Ectodermal cell (in vitro differentiated cells): Measurements from ENCODE around the gene TNN.

Experiments used
- H3K27ac ChIP-seq: 2 replicates; pipeline ENCODE4 v1.7.0; 2013; ENCODE audit warnings: mild to moderate bottlenecking, low read depth, low read length; ENCODE audit not compliant: insufficient read depth, poor library complexity, severe bottlenecking
- H3K27me3 ChIP-seq: 2 replicates; pipeline ENCODE4 v1.7.0; 2013; ENCODE audit warnings: mild to moderate bottlenecking, low read length; ENCODE audit not compliant: insufficient read depth, control insufficient read depth, poor library complexity, severe bottlenecking
- H3K36me3 ChIP-seq: one replicate; pipeline ENCODE4 v1.7.0; 2013; ENCODE audit warnings: low read length; ENCODE audit not compliant: control insufficient read depth, insufficient read depth
- H3K4me1 ChIP-seq: one replicate; pipeline ENCODE4 v1.7.0; 2013; ENCODE audit warnings: low read length; ENCODE audit not compliant: control insufficient read depth, insufficient read depth
- H3K4me3 ChIP-seq: 2 replicates; pipeline ENCODE4 v1.7.0; 2013; ENCODE audit warnings: low read depth, low read length, control low read depth; ENCODE audit not compliant: insufficient read depth
- H3K9me3 ChIP-seq: 2 replicates; pipeline ENCODE4 v1.7.0; 2013; ENCODE audit warnings: mild to moderate bottlenecking, low read length, moderate library complexity; ENCODE audit not compliant: control insufficient read depth
- WGBS, 2 experiments: methylation state at CpG; one replicate each; pipeline ENCODE4 v1.1.7; 2013; ENCODE audit warnings: missing lambda C conversion rate in 2 of 2; 5-methylcytosine and 5-hydroxymethylcytosine counted together

The TNN gene

GRCh38 chr1:175070818-175071217 is 3.2 kb downstream of the TNN start:
- H3K36me3 ChIP-seq: no peaks in the 10 kb centered on the region
- no peak overlapping the region for H3K4me3 ChIP-seq
- H3K27ac ChIP-seq: no peak overlapping the region
- no peaks in the 10 kb centered on the region for H3K9me3 ChIP-seq
- peaks cover 7% of the 10 kb centered on the region for H3K4me1 ChIP-seq
- H3K27me3 ChIP-seq: no peaks in the 10 kb centered on the region

DNA sequence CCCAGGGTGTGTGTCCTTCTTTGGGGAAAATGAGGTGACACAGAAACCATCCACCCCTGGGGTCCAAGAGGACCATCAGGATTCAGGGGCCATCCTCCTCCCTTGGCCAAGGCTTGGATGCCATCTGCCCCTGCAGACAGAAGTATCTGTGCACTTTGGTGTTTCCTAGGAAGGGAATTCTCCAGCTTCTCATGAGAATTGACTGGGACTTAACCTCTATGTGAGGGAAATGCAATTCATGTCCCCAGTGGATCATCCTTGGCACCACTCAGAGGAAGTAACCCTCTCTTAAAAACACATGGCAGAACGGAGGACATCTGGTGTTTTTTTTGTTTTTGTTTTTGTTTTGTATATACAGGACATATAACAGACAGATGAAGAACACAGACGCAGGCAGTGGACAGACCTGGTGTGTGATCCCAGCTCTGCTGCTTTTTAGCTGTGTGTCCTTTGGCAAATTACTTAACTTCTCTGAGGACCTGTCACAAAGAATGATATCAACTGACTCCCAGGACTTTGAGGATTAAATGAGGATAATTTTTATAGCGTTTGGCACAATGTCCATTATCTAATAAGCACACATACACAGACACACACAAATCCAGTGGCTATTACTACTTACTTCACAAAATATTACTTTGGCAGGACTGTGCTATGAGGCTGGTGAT is 3.8 kb downstream of the TNN start:
- Histone ChIP-seq H3K4me3 (no peak overlapping the region), H3K27me3 (no peaks in the 10 kb centered on the region), H3K4me1 (peaks cover 7% of the 10 kb centered on the region), H3K9me3 (no peaks in the 10 kb centered on the region), H3K36me3 (no peaks in the 10 kb centered on the region), H3K27ac (no peak overlapping the region)
- WGBS, 2 experiments: 97 to 98% methylated on average over 3 of the region's 3 CpGs

GRCh38 chr1:175072099-175072951 is 4.7 kb downstream of the TNN start:
- no peaks in the 10 kb centered on the region for H3K9me3 ChIP-seq
- H3K27ac ChIP-seq: no peak overlapping the region
- no peaks in the 10 kb centered on the region for H3K36me3 ChIP-seq
- 56 to 58% methylated on average over 10 of the region's 10 CpGs for WGBS, 2 experiments
- no peak overlapping the region for H3K4me3 ChIP-seq
- peaks cover 7% of the 10 kb centered on the region for H3K4me1 ChIP-seq
- H3K27me3 ChIP-seq: no peaks in the 10 kb centered on the region

GRCh38 chr1:175073061-175073460 is 5.4 kb downstream of the TNN start:
- peaks cover 7% of the 10 kb centered on the region for H3K4me1 ChIP-seq
- H3K4me3 ChIP-seq: no peak overlapping the region
- 93 to 97% methylated on average over 6 of the region's 6 CpGs for WGBS, 2 experiments
- no peaks in the 10 kb centered on the region for H3K9me3 ChIP-seq
- H3K36me3 ChIP-seq: no peaks in the 10 kb centered on the region
- no peak overlapping the region for H3K27ac ChIP-seq
- H3K27me3 ChIP-seq: no peaks in the 10 kb centered on the region

DNA sequence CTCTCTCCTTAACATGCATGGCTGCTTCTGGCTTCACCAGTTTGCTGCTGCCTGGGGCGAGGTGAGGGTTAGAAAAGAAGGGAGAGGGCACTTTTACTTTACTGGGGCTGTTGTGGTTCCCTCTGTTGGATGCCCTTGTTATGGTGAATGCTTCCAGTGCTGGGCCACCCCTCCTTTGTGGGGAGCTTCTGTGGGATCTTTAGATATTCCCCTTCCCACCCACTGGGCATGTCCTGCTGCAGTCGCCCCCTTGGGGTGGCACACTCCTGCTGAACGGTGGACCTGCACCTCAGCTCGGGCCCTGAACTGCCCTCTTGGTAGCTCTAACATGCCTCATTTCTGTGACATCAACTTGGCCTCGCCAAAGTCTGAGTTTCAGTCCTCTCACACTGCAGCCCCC is 6.0 kb downstream of the TNN start:
- H3K36me3 ChIP-seq: no peaks in the 10 kb centered on the region
- peaks cover 7% of the 10 kb centered on the region for H3K4me1 ChIP-seq
- WGBS, 2 experiments: 24% methylated on average over 5 of the region's 5 CpGs
- no peaks in the 10 kb centered on the region for H3K9me3 ChIP-seq
- H3K27ac ChIP-seq: no peak overlapping the region
- no peaks in the 10 kb centered on the region for H3K27me3 ChIP-seq
- H3K4me3 ChIP-seq: no peak overlapping the region

GRCh38 chr1:175075572-175076568 is 8.2 kb downstream of the TNN start:
- Histone ChIP-seq H3K27ac (no peak overlapping the region), H3K36me3 (no peaks in the 10 kb centered on the region), H3K9me3 (no peaks in the 10 kb centered on the region), H3K27me3 (no peaks in the 10 kb centered on the region), H3K4me3 (no peak overlapping the region), H3K4me1 (peaks cover 7% of the 10 kb centered on the region)
- 84 to 89% methylated on average over 14 of the region's 14 CpGs for WGBS, 2 experiments

DNA sequence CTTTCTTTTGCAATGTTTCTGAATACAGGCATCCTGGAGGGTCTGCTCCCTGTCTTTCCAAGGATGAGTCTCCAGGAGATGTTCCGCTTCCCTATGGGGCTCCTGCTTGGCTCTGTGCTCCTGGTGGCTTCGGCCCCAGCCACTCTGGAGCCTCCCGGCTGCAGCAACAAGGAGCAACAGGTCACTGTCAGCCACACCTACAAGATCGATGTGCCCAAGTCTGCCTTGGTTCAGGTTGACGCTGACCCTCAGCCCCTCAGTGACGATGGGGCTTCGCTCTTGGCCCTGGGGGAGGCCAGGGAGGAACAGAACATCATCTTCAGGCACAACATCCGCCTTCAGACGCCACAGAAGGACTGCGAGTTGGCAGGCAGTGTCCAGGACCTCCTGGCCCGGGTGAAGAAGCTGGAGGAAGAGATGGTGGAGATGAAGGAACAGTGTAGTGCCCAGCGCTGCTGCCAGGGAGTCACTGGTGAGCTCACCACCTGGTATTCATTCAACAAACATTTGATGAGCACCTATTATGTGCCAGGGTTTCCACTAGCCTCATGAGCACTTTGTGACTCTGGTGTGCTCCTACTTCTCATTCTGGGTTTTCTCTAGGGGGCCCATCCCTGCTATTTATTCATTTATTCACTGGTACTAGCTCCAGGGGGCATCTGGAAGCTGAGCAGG is 9.9 kb downstream of the TNN start:
- H3K27me3 ChIP-seq: no peaks in the 10 kb centered on the region
- no peaks in the 10 kb centered on the region for H3K9me3 ChIP-seq
- H3K27ac ChIP-seq: no peak overlapping the region
- H3K36me3 ChIP-seq: no peaks in the 10 kb centered on the region
- H3K4me3 ChIP-seq: no peak overlapping the region
- H3K4me1 ChIP-seq: peaks cover 7% of the 10 kb centered on the region
- WGBS, 2 experiments: 93 to 95% methylated on average over 12 of the region's 12 CpGs

- no peaks in the 10 kb centered on the region for H3K36me3 ChIP-seq
- H3K27me3 ChIP-seq: no peaks in the 10 kb centered on the region
Measured at GRCh38 chr1:175078629-175079028, 11.0 kb downstream of the TNN start.

DNA sequence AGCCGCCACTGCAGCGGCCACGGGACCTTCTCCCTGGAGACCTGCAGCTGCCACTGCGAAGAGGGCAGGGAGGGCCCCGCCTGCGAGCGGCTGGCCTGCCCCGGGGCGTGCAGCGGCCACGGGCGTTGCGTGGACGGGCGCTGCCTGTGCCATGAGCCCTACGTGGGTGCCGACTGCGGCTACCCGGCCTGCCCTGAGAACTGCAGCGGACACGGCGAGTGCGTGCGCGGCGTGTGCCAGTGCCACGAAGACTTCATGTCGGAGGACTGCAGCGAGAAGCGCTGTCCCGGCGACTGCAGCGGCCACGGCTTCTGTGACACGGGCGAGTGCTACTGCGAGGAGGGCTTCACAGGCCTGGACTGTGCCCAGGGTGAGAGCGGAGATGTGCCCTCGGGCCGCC is 11.7 kb downstream of the TNN start:
- H3K36me3 ChIP-seq: no peaks in the 10 kb centered on the region
- no peaks in the 10 kb centered on the region for H3K27me3 ChIP-seq
- WGBS, 2 experiments: 95 to 97% methylated on average over 40 of the region's 40 CpGs
- H3K27ac ChIP-seq: no peak overlapping the region
- H3K9me3 ChIP-seq: no peaks in the 10 kb centered on the region
- H3K4me1 ChIP-seq: no peaks in the 10 kb centered on the region
- no peak overlapping the region for H3K4me3 ChIP-seq

More at GRCh38 chr1:175078629-175079028, 11.0 kb downstream of the TNN start:
- WGBS, 2 experiments: 84 to 90% methylated on average over 3 of the region's 3 CpGs
- Histone ChIP-seq H3K9me3 (no peaks in the 10 kb centered on the region), H3K4me3 (no peak overlapping the region), H3K27ac (no peak overlapping the region), H3K4me1 (peaks cover 2% of the 10 kb centered on the region)
